H9 (cell line): ENCODE measurements around the gene MTFP1. TPM values are rescaled to one million over a fixed set of nuclear protein-coding genes. Genes with fewer than 3 reads are reported as not detected.

ENCODE experiments used
- DNase-seq: peaks from one replicate; pipeline ENCODE4 v3.0.0-alpha.2; 2017
- H2AFZ ChIP-seq: one replicate; pipeline ENCODE4 v1.6.1; 2013; ENCODE audit warnings: mild to moderate bottlenecking, low read length, control low read depth, moderate library complexity
- H2AK5ac ChIP-seq: 2 replicates; pipeline ENCODE4 v1.6.1; 2013; ENCODE audit warnings: low read length, control low read depth, mixed read lengths; ENCODE audit not compliant: insufficient read length
- H2BK120ac ChIP-seq: one replicate; pipeline ENCODE4 v1.6.1; 2013; ENCODE audit warnings: low read depth, mild to moderate bottlenecking, low read length, control low read depth, inconsistent platforms; ENCODE audit not compliant: poor library complexity, severe bottlenecking
- H2BK12ac ChIP-seq: 2 replicates; pipeline ENCODE4 v1.6.1; 2013; ENCODE audit warnings: low read length, control low read depth, mixed read lengths, low read depth; ENCODE audit not compliant: insufficient read length
- H2BK15ac ChIP-seq: 2 replicates; pipeline ENCODE4 v1.6.1; 2013; ENCODE audit warnings: low read depth, low read length, control low read depth
- H2BK20ac ChIP-seq: one replicate; pipeline ENCODE4 v1.6.1; 2013; ENCODE audit warnings: low read depth, mild to moderate bottlenecking, low read length, control low read depth, inconsistent platforms; ENCODE audit not compliant: poor library complexity, severe bottlenecking
- H2BK5ac ChIP-seq: 2 replicates; pipeline ENCODE4 v1.6.1; 2013; ENCODE audit warnings: low read length, control low read depth, mixed read lengths; ENCODE audit not compliant: insufficient read length
- H3K14ac ChIP-seq: 2 replicates; pipeline ENCODE4 v1.6.1; 2013; ENCODE audit warnings: low read length, control low read depth; ENCODE audit not compliant: insufficient read depth
- H3K18ac ChIP-seq: 2 replicates; pipeline ENCODE4 v1.6.1; 2013; ENCODE audit warnings: low read depth, mild to moderate bottlenecking, mixed read lengths, low read length, control low read depth; ENCODE audit not compliant: insufficient read length
- H3K23ac ChIP-seq: 2 replicates; pipeline ENCODE4 v1.6.1; 2013; ENCODE audit warnings: low read length, control low read depth, mixed read lengths, low read depth; ENCODE audit not compliant: insufficient read length
- H3K23me2 ChIP-seq: 2 replicates; pipeline ENCODE4 v1.6.1; 2013; ENCODE audit warnings: low read depth, mild to moderate bottlenecking, mixed read lengths, low read length, control low read depth; ENCODE audit not compliant: insufficient read length, poor library complexity, severe bottlenecking
- H3K27ac ChIP-seq: 2 replicates; pipeline ENCODE4 v1.5.1; 2013; ENCODE audit warnings: low read length, control low read depth, mixed read lengths, low read depth; ENCODE audit not compliant: insufficient read length
- H3K27me3 ChIP-seq: 2 replicates; pipeline ENCODE4 v1.6.1; 2013; ENCODE audit warnings: low read length, control low read depth, inconsistent platforms; ENCODE audit not compliant: insufficient read depth
- H3K4ac ChIP-seq: 2 replicates; pipeline ENCODE4 v1.6.1; 2013; ENCODE audit warnings: low read depth, mild to moderate bottlenecking, control low read depth, inconsistent platforms, low read length, moderate library complexity
- H3K4me1 ChIP-seq: 2 replicates; pipeline ENCODE4 v1.6.1; 2013; ENCODE audit warnings: low read length, control low read depth, inconsistent platforms; ENCODE audit not compliant: insufficient read depth
- H3K4me2 ChIP-seq: 2 replicates; pipeline ENCODE4 v1.6.1; 2013; ENCODE audit warnings: low read length, control low read depth, mixed read lengths; ENCODE audit not compliant: insufficient read length, insufficient read depth
- H3K56ac ChIP-seq: 2 replicates; pipeline ENCODE4 v1.6.1; 2013; ENCODE audit warnings: low read depth, mild to moderate bottlenecking, mixed read lengths, low read length, control low read depth; ENCODE audit not compliant: insufficient read length
- H3K79me1 ChIP-seq: 2 replicates; pipeline ENCODE4 v1.6.1; 2013; ENCODE audit warnings: low read depth, mild to moderate bottlenecking, moderate library complexity, low read length, control low read depth, inconsistent platforms; ENCODE audit not compliant: insufficient read depth, poor library complexity, severe bottlenecking
- H3K79me2 ChIP-seq: 2 replicates; pipeline ENCODE4 v1.6.1; 2013; ENCODE audit warnings: low read length, control low read depth, inconsistent platforms; ENCODE audit not compliant: insufficient read depth
- H3K9ac ChIP-seq: 2 replicates; pipeline ENCODE4 v1.6.1; 2013; ENCODE audit warnings: low read length, control low read depth, mixed read lengths; ENCODE audit not compliant: insufficient read length; ENCODE audit errors: extremely low read depth
- H3K9me3 ChIP-seq: one replicate; pipeline ENCODE4 v1.6.1; 2013; ENCODE audit warnings: low read depth, low read length, inconsistent platforms; ENCODE audit not compliant: control insufficient read depth
- H3T11ph ChIP-seq: one replicate; pipeline ENCODE4 v1.6.1; 2013; ENCODE audit warnings: mild to moderate bottlenecking, low read length, control low read depth, inconsistent platforms
- H4K20me1 ChIP-seq: one replicate; pipeline ENCODE4 v1.6.1; 2013; ENCODE audit not compliant: control insufficient read depth, insufficient read length, insufficient read depth
- H4K5ac ChIP-seq: 2 replicates; pipeline ENCODE4 v1.6.1; 2013; ENCODE audit warnings: low read depth, mild to moderate bottlenecking, mixed read lengths, low read length, control low read depth; ENCODE audit not compliant: insufficient read length
- H4K8ac ChIP-seq: replicated peaks from 2 replicates; pipeline ENCODE4 v1.6.1; 2013; ENCODE audit warnings: low read length, control low read depth, mixed read lengths, low read depth; ENCODE audit not compliant: insufficient read length
- H4K91ac ChIP-seq: 2 replicates; pipeline ENCODE4 v1.6.1; 2013; ENCODE audit warnings: low read depth, mild to moderate bottlenecking, moderate library complexity, mixed read lengths, low read length, control low read depth; ENCODE audit not compliant: insufficient read length
- H3K27ac Mint-ChIP-seq, 3 experiments: 2 replicates in 2 of 3; 3 replicates in 1 of 3; pipeline ENCODE4 v1.8.0; 2020 to 2021; ENCODE audit warnings: mixed read lengths in 3 of 3, mild to moderate bottlenecking in 1 of 3, moderate library complexity in 1 of 3
- H3K27me3 Mint-ChIP-seq: 2 replicates; pipeline ENCODE4 v1.8.0; 2021; ENCODE audit warnings: low read depth, mild to moderate bottlenecking, moderate library complexity, mixed read lengths
- H3K36me3 Mint-ChIP-seq, 3 experiments: 2 replicates in 2 of 3; 3 replicates in 1 of 3; pipeline ENCODE4 v1.8.0; 2020 to 2021; ENCODE audit warnings: low read depth in 3 of 3, mixed read lengths in 3 of 3; ENCODE audit not compliant: insufficient read depth in 1 of 3
- H3K4me1 Mint-ChIP-seq, 2 experiments: 2 replicates each; pipeline ENCODE4 v1.8.0; 2020; ENCODE audit warnings: mixed read lengths in 2 of 2
- H3K4me3 Mint-ChIP-seq, 2 experiments: 2 replicates in 1 of 2; 3 replicates in 1 of 2; pipeline ENCODE4 v1.8.0; 2020 to 2021; ENCODE audit warnings: mild to moderate bottlenecking in 2 of 2, mixed read lengths in 2 of 2, moderate library complexity in 1 of 2
- H3K9me3 Mint-ChIP-seq, 2 experiments: 2 replicates in 1 of 2; 3 replicates in 1 of 2; pipeline ENCODE4 v1.8.0; 2020; ENCODE audit warnings: mild to moderate bottlenecking in 2 of 2, mixed read lengths in 2 of 2, moderate library complexity in 1 of 2
- WGBS: extraction: QIAGEN DNeasy Blood & Tissue Kit; methylation state at CpG from one replicate; pipeline ENCODE4 v1.1.7; 2013; ENCODE audit warnings: missing lambda C conversion rate, low lambda C conversion rate, mixed read lengths; ENCODE audit not compliant: insufficient read length; ENCODE audit errors: extremely low coverage; 5-methylcytosine and 5-hydroxymethylcytosine counted together
- total RNA-seq: library from RNA; stranded (reverse); gene quantifications from 2 replicates; pipeline ENCODE4 v1.2.1, GENCODE V29; 2021
- TF ChIP-seq, protein P1 (sequence below): fragments of 200-600 bp; sonication (generic); conservative IDR thresholded peaks from 3 replicates; pipeline ENCODE4 v1.8.0; 2021; ENCODE audit warnings: antibody characterized with exemption, mild to moderate bottlenecking

The MTFP1 gene
- total RNA-seq, 1 experiment from 2014 or later, result 46.8 TPM

DNA sequence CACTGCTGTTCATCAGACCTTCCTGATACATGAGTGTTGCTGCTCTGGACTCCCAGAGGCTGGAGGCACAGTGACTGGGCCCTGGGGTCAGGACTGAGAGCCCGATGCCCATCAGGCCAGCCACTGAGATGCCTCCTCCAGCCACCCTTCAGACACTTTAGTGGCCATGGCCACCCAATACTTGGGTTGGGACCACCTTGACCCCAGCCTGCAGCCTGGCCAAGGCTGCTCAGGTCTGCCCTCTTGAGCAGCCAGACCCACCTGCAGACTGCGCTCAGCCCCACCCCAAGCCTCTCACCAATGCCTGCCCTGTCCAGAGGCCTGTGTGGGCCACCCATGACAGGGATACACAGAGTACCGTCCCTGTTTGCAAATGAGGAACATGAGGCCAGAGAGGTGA is 42.5 kb upstream of the MTFP1 start:
- Histone ChIP-seq H3K56ac (no peak overlapping the region), H3K79me1 (no peaks in the 10 kb centered on the region), H3K27ac (no peak overlapping the region), H3K14ac (no peak overlapping the region), H3K4ac (no peak overlapping the region), H3T11ph (no peak overlapping the region), H4K91ac (no peak overlapping the region), H3K79me2 (no peaks in the 10 kb centered on the region), H2BK20ac (no peak overlapping the region), H2BK120ac (no peak overlapping the region), H2BK15ac (no peak overlapping the region), H4K8ac (no peak overlapping the region), H3K4me1 (no peaks in the 10 kb centered on the region), H2BK12ac (no peak overlapping the region), H3K9ac (no peak overlapping the region), H2AFZ (no peak overlapping the region), H2AK5ac (no peak overlapping the region), H3K23me2 (peaks cover 6% of the 10 kb centered on the region), H3K4me2 (no peak overlapping the region), H3K23ac (no peak overlapping the region), H3K9me3 (no peaks in the 10 kb centered on the region), H2BK5ac (no peak overlapping the region), H4K5ac (no peak overlapping the region), H4K20me1 (no peaks in the 10 kb centered on the region), H3K27me3 (no peaks in the 10 kb centered on the region), H3K18ac (no peak overlapping the region)
- Mint-ChIP-seq H3K9me3 (peaks cover 0 to 3% of the 10 kb centered on the region in 2 experiments; a peak in 1 of 5 replicates), H3K4me3 (no peak overlapping the region), H3K27ac (no peak overlapping the region), H3K36me3 (peaks cover 2 to 33% (median 29%) of the 10 kb centered on the region in 3 experiments; a peak in 6 of 7 replicates), H3K27me3 (peaks cover 4% of the 10 kb centered on the region), H3K4me1 (peaks cover 8 to 12% of the 10 kb centered on the region in 2 experiments)
- DNase-seq, result no peak
- WGBS, result no CpG with 5 or more reads among the region's 3 CpGs
- TF ChIP-seq, protein P1, sequence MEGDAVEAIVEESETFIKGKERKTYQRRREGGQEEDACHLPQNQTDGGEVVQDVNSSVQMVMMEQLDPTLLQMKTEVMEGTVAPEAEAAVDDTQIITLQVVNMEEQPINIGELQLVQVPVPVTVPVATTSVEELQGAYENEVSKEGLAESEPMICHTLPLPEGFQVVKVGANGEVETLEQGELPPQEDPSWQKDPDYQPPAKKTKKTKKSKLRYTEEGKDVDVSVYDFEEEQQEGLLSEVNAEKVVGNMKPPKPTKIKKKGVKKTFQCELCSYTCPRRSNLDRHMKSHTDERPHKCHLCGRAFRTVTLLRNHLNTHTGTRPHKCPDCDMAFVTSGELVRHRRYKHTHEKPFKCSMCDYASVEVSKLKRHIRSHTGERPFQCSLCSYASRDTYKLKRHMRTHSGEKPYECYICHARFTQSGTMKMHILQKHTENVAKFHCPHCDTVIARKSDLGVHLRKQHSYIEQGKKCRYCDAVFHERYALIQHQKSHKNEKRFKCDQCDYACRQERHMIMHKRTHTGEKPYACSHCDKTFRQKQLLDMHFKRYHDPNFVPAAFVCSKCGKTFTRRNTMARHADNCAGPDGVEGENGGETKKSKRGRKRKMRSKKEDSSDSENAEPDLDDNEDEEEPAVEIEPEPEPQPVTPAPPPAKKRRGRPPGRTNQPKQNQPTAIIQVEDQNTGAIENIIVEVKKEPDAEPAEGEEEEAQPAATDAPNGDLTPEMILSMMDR, result no peak
